DND-41 (cell line): ENCODE results near the gene IFNA5.

ENCODE experiments used
- ATAC-seq: fragments of 200-7000 bp; cut with Tn5 transposase; 3 replicates; pipeline ENCODE4 v1.9.1; 2021; ENCODE audit warnings: low read depth; ENCODE audit not compliant: insufficient read depth
- DNase-seq: peaks from one replicate; pipeline ENCODE4 v3.0.0-alpha.2; 2020
- H2AFZ ChIP-seq: 2 replicates; pipeline ENCODE4 v1.6.0; 2012; ENCODE audit warnings: low read depth, low read length
- H3K27ac ChIP-seq: 2 replicates; pipeline ENCODE4 v1.5.1; 2012; ENCODE audit warnings: low read length, inconsistent platforms
- H3K27me3 ChIP-seq: fragments of 200-600 bp; sonication (generic); 2 replicates; pipeline ENCODE4 v1.6.0; 2012; ENCODE audit warnings: low read length, mild to moderate bottlenecking, inconsistent platforms; ENCODE audit not compliant: insufficient read depth, poor library complexity
- H3K36me3 ChIP-seq: 2 replicates; pipeline ENCODE4 v1.5.1; 2012; ENCODE audit warnings: low read length, inconsistent platforms; ENCODE audit not compliant: insufficient read depth
- H3K4me1 ChIP-seq: 2 replicates; pipeline ENCODE4 v1.5.1; 2012; ENCODE audit warnings: mild to moderate bottlenecking, low read length; ENCODE audit not compliant: insufficient read depth
- H3K4me2 ChIP-seq: 2 replicates; pipeline ENCODE4 v1.6.0; 2012; ENCODE audit warnings: mild to moderate bottlenecking, moderate library complexity, low read length, inconsistent platforms; ENCODE audit not compliant: insufficient read depth
- H3K4me3 ChIP-seq, 2 experiments: fragments of 200-600 bp in 1 of 2; shearing (Covaris generic) in 1 of 2; 2 replicates each; pipeline ENCODE4 v1.5.1; 2012 to 2016; ENCODE audit warnings: inconsistent platforms in 2 of 2, low read length in 2 of 2, mild to moderate bottlenecking in 2 of 2, low read depth in 1 of 2, moderate library complexity in 1 of 2
- H3K79me2 ChIP-seq: 2 replicates; pipeline ENCODE4 v1.6.0; 2012; ENCODE audit warnings: low read length, inconsistent platforms; ENCODE audit not compliant: insufficient read depth
- H3K9ac ChIP-seq: 2 replicates; pipeline ENCODE4 v1.6.0; 2012; ENCODE audit warnings: low read depth, mild to moderate bottlenecking, inconsistent platforms, low read length, moderate library complexity
- H3K9me3 ChIP-seq: 2 replicates; pipeline ENCODE4 v1.5.1; 2012; ENCODE audit warnings: low read length, moderate library complexity, mild to moderate bottlenecking, inconsistent platforms; ENCODE audit not compliant: insufficient read depth, severe bottlenecking
- H4K20me1 ChIP-seq: 2 replicates; pipeline ENCODE4 v1.6.0; 2012; ENCODE audit warnings: low read length; ENCODE audit not compliant: insufficient read depth
- CTCF ChIP-seq: IDR thresholded peaks from 2 replicates; pipeline ENCODE4 v1.5.1; 2012; ENCODE audit warnings: borderline replicate concordance, low read length, moderate library complexity, mild to moderate bottlenecking; ENCODE audit not compliant: poor library complexity, severe bottlenecking; ENCODE audit errors: extremely low read depth
- EZH2 ChIP-seq: IDR thresholded peaks from 3 replicates; pipeline ENCODE4 v1.6.1; 2012; ENCODE audit warnings: borderline replicate concordance, low read depth, mild to moderate bottlenecking, moderate library complexity, low read length, inconsistent platforms; ENCODE audit not compliant: severe bottlenecking

Gene IFNA5

GRCh38 chr9:21255538-21256212, 49.4 kb downstream of the IFNA5 start:
- ATAC-seq: no peak
- Histone ChIP-seq H3K9me3 (no peaks in the 10 kb centered on the region), H2AFZ (no peak overlapping the region), H3K27ac (no peak overlapping the region), H3K4me2 (no peak overlapping the region), H3K9ac (no peak overlapping the region), H3K27me3 (peaks cover 14% of the 10 kb centered on the region), H4K20me1 (no peaks in the 10 kb centered on the region), H3K36me3 (no peaks in the 10 kb centered on the region), H3K4me1 (peaks cover 10% of the 10 kb centered on the region), H3K4me3 (no peak overlapping the region), H3K79me2 (no peaks in the 10 kb centered on the region)
- no peak for DNase-seq
- TF ChIP-seq EZH2 (no peak), CTCF (no peak)
